Endothelial cell of umbilical vein (primary cell): Measurements from ENCODE around the gene TBATA. TPM values are rescaled to one million over a fixed set of nuclear protein-coding genes. Genes with fewer than 3 reads are reported as not detected.

Source experiments
- BruUV-seq: library from RNA; stranded (reverse); fragments of 400-500 nt; replicated peaks from 2 replicates; lab custom pipeline; 2021; lab: Mats Ljungman, UMichigan
- CTCF ChIA-PET: fragments of 300-600, 350-600 bp; sonication (Branson Sonifier 250); formaldehyde crosslinking; loops from one replicate; lab custom pipeline; 2021; ENCODE audit warnings: antibody characterized with exemption, inconsistent platforms; lab: Charles Lee
- POLR2A ChIA-PET: fragments of 300-600, 350-600 bp; sonication (Branson Sonifier 250); formaldehyde crosslinking; loops from one replicate; lab custom pipeline; 2021; ENCODE audit warnings: antibody characterized with exemption, inconsistent platforms; lab: Charles Lee
- DNase-seq: peaks from one replicate; pipeline ENCODE4 v3.0.0-alpha.2; 2011; ENCODE audit warnings: low read depth, low spot score
- FAIRE-seq: peaks from 2 replicates; lab custom pipeline; 2011; peaks lifted over from hg19 to GRCh38; lab: Jason Lieb, UNC
- H2AFZ ChIP-seq: 2 replicates; pipeline ENCODE4 v1.6.0; 2012; ENCODE audit warnings: low read depth, low read length, control low read depth, inconsistent platforms
- H3K27ac ChIP-seq: 2 replicates; pipeline ENCODE4 v1.5.1; 2011; ENCODE audit warnings: low read depth, mild to moderate bottlenecking, control low read depth, low read length, moderate library complexity; ENCODE audit not compliant: insufficient read depth
- H3K27me3 ChIP-seq, 2 experiments: 2 replicates each; pipeline versions ENCODE4 v1.6.0 to v1.6.1; 2011; ENCODE audit warnings: low read length in 2 of 2, mixed read lengths in 1 of 2; ENCODE audit not compliant: control insufficient read depth in 2 of 2, insufficient read depth in 2 of 2
- H3K36me3 ChIP-seq, 2 experiments: 2 replicates in 1 of 2; 3 replicates in 1 of 2; pipeline ENCODE4 v1.5.1; 2011; ENCODE audit warnings: low read length in 2 of 2, mild to moderate bottlenecking in 1 of 2, moderate library complexity in 1 of 2; ENCODE audit not compliant: control insufficient read depth in 2 of 2, insufficient read depth in 2 of 2; ENCODE audit errors: extremely low read depth in 1 of 2
- H3K4me1 ChIP-seq: 3 replicates; pipeline ENCODE4 v1.5.1; 2011; ENCODE audit warnings: mild to moderate bottlenecking, low read length; ENCODE audit not compliant: control insufficient read depth, insufficient read depth; ENCODE audit errors: extremely low read depth
- H3K4me2 ChIP-seq: 2 replicates; pipeline ENCODE4 v1.6.1; 2011; ENCODE audit warnings: low read length, control low read depth, mixed read lengths; ENCODE audit not compliant: insufficient read depth
- H3K4me3 ChIP-seq, 3 experiments: fragments of 200-600 bp in 1 of 3; sonication (generic), shearing (Covaris generic) in 1 of 3; replicated peaks in 1 of 3; 2 replicates each; pipeline ENCODE4 v1.5.1; 2011 to 2016; ENCODE audit warnings: control low read depth in 3 of 3, low read length in 3 of 3, mild to moderate bottlenecking in 2 of 3, inconsistent platforms in 1 of 3, low read depth in 1 of 3, moderate library complexity in 1 of 3; ENCODE audit not compliant: insufficient read depth in 1 of 3
- H3K79me2 ChIP-seq: 2 replicates; pipeline ENCODE4 v1.6.0; 2012; ENCODE audit warnings: low read length, inconsistent platforms; ENCODE audit not compliant: control insufficient read depth, insufficient read depth
- H3K9ac ChIP-seq: replicated peaks from 2 replicates; pipeline ENCODE3; 2011; ENCODE audit warnings: low read length, control low read depth; ENCODE audit not compliant: insufficient read depth; ENCODE audit errors: extremely low read depth
- H3K9me1 ChIP-seq: replicated peaks from 3 replicates; pipeline ENCODE4 v1.6.0; 2011; ENCODE audit warnings: mild to moderate bottlenecking, low read length; ENCODE audit not compliant: control insufficient read depth, insufficient read depth; ENCODE audit errors: extremely low read depth
- H3K9me3 ChIP-seq: replicated peaks from 2 replicates; pipeline ENCODE4 v1.5.1; 2012; ENCODE audit warnings: low read length, inconsistent platforms; ENCODE audit not compliant: control insufficient read depth, insufficient read depth
- H4K20me1 ChIP-seq: replicated peaks from 2 replicates; pipeline ENCODE3; 2011; ENCODE audit warnings: mild to moderate bottlenecking, low read length; ENCODE audit not compliant: control insufficient read depth, insufficient read depth; ENCODE audit errors: extremely low read depth
- EZH2 ChIP-seq: IDR thresholded peaks from 2 replicates; pipeline ENCODE4 v1.6.1; 2012; ENCODE audit warnings: borderline replicate concordance, low read depth, mild to moderate bottlenecking, moderate library complexity, low read length, inconsistent platforms; ENCODE audit not compliant: severe bottlenecking
- FOS ChIP-seq: IDR thresholded peaks from 2 replicates; pipeline ENCODE4 v1.6.1; 2011; ENCODE audit warnings: mild to moderate bottlenecking, low read length, moderate library complexity, borderline replicate concordance; ENCODE audit not compliant: insufficient read depth
- GATA2 ChIP-seq: IDR thresholded peaks from 2 replicates; pipeline ENCODE4 v1.7.0; 2011; ENCODE audit warnings: low read depth, mild to moderate bottlenecking, moderate library complexity, mixed read lengths, low read length; ENCODE audit not compliant: insufficient read length, insufficient read depth
- JUN ChIP-seq: IDR thresholded peaks from 2 replicates; pipeline ENCODE4 v1.6.1; 2011; ENCODE audit warnings: borderline replicate concordance, low read depth; ENCODE audit not compliant: insufficient read length, insufficient read depth
- MYC ChIP-seq: IDR thresholded peaks from one replicate; pipeline ENCODE4 v1.6.1; 2011; ENCODE audit warnings: mild to moderate bottlenecking, low read depth, low read length
- POLR2A ChIP-seq: IDR thresholded peaks from 2 replicates; pipeline ENCODE4 v1.6.1; 2012; ENCODE audit warnings: low read depth, mild to moderate bottlenecking, control low read depth, low read length
- POLR2AphosphoS5 ChIP-seq: IDR thresholded peaks from 2 replicates; pipeline ENCODE4 v1.6.1; 2012; ENCODE audit warnings: low read depth, mild to moderate bottlenecking, control low read depth, low read length, moderate library complexity; ENCODE audit not compliant: insufficient read depth
- dilution Hi-C: fragments of 300-500 bp; cut with MboI; formaldehyde crosslinking; loops from one replicate; pipeline ENCODE4 v1.15.0; 2019; ENCODE audit warnings: low sequenced_read_pairs; ENCODE audit not compliant: extremely low pct_ligation_motif_present
- intact Hi-C: fragments of 100-400 bp; cut with micrococcal nuclease; formaldehyde crosslinking; loops from one replicate; pipeline ENCODE4 v1.10.0; 2022
- polyA plus RNA-seq, 4 experiments: library from polyadenylated mRNA; depleted of rRNA in 3 of 4; stranded (reverse) in 3 of 4; unstranded in 1 of 4; fragments of >200 nt; gene quantifications; 2 replicates each; pipeline versions ENCODE4 v1.2.1 to v1.2.3, GENCODE V29; 2011 to 2012; ENCODE audit warnings: missing spikeins in 1 of 4
- total RNA-seq: library from RNA; stranded (reverse); gene quantifications from 2 replicates; pipeline ENCODE4 v1.2.3, GENCODE V29; 2021
- TF ChIP-seq, protein P1 (sequence below): IDR thresholded peaks from 2 replicates; pipeline ENCODE4 v1.6.1; 2011; ENCODE audit not compliant: insufficient read depth, insufficient read length
- TF ChIP-seq, protein P2 (sequence below), 2 donors: IDR thresholded peaks; 1 replicate in 1 of 2; 2 replicates in 1 of 2; pipeline ENCODE4 v1.5.1; 2011; ENCODE audit warnings: low read length in 2 of 2, mild to moderate bottlenecking in 2 of 2, moderate library complexity in 2 of 2, control low read depth in 1 of 2, inconsistent platforms in 1 of 2, low read depth in 1 of 2; ENCODE audit not compliant: insufficient read depth in 1 of 2; ENCODE audit errors: extremely low read depth in 1 of 2

Gene TBATA
- total and polyA plus RNA-seq, 2 donors (not counting 3 experiments of a cell fraction or from before 2014, with no cell fraction given), result not detected

DNA sequence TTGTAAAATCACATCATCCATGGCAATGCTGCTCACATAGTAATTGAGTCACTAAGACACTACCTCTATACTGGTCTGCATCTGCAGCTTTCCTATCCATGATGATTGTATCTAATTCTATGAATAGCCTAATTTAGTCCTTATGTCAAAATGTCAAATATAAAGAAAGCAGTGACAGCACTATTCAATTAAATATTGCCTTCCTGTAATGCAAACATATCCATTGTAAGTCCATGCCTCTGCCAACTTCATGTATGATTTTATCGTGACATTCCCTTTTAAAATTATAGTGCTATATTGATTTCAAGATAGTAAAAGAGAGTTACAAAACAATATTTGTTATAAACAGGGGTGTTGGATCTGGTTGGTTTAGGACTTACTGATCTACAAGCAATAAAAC lies 25.8 kb upstream of the TBATA start:
- no peaks in the 10 kb centered on the region for H3K4me1 ChIP-seq
- FAIRE-seq, result no peak
- no peaks in the 10 kb centered on the region for H3K9me1 ChIP-seq
- no peak overlapping the region for H3K4me2 ChIP-seq
- no peak overlapping the region for H2AFZ ChIP-seq
- H3K9ac ChIP-seq, result no peak overlapping the region
- no peak overlapping the region for H3K4me3 ChIP-seq
- peaks cover 13 to 15% of the 10 kb centered on the region in 2 experiments for H3K27me3 ChIP-seq
- no peaks in the 10 kb centered on the region for H3K36me3 ChIP-seq
- dilution Hi-C loops, result no loop called here
- H3K9me3 ChIP-seq, result no peaks in the 10 kb centered on the region
- no peaks in the 10 kb centered on the region for H4K20me1 ChIP-seq
- ChIA-PET CTCF (interaction anchor here (0.9 kb wide), 1 partner anchor 64 kb away, joined by 3 read pairs; no protein-coding TSS in a partner anchor), POLR2A (no interaction called here)
- intact Hi-C loops, result no loop called here
- no peaks in the 10 kb centered on the region for H3K79me2 ChIP-seq
- H3K27ac ChIP-seq, result no peak overlapping the region
- no TSS peak for BruUV-seq
- DNase-seq, result no peak
- TF ChIP-seq POLR2A, result no peak
- TF ChIP-seq, protein P1, sequence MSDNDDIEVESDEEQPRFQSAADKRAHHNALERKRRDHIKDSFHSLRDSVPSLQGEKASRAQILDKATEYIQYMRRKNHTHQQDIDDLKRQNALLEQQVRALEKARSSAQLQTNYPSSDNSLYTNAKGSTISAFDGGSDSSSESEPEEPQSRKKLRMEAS, result no peak
- TF ChIP-seq, protein P2, sequence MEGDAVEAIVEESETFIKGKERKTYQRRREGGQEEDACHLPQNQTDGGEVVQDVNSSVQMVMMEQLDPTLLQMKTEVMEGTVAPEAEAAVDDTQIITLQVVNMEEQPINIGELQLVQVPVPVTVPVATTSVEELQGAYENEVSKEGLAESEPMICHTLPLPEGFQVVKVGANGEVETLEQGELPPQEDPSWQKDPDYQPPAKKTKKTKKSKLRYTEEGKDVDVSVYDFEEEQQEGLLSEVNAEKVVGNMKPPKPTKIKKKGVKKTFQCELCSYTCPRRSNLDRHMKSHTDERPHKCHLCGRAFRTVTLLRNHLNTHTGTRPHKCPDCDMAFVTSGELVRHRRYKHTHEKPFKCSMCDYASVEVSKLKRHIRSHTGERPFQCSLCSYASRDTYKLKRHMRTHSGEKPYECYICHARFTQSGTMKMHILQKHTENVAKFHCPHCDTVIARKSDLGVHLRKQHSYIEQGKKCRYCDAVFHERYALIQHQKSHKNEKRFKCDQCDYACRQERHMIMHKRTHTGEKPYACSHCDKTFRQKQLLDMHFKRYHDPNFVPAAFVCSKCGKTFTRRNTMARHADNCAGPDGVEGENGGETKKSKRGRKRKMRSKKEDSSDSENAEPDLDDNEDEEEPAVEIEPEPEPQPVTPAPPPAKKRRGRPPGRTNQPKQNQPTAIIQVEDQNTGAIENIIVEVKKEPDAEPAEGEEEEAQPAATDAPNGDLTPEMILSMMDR (IDR thresholded peaks at IDR 0.05; ENCODE audit: extremely low read depth in 1 of 2, insufficient read depth in 1 of 2, low read depth in 1 of 2, low read length in 2 of 2), result no peak
- no peak for TF ChIP-seq EZH2
- no peak for TF ChIP-seq MYC
- no peak for TF ChIP-seq POLR2AphosphoS5
- TF ChIP-seq JUN, result no peak
- TF ChIP-seq GATA2, result no peak
- no peak for TF ChIP-seq FOS
